SK-N-MC (cell line): ENCODE measurements around the gene NUP214.

ENCODE experiments used
- EZH2 ChIP-seq: fragments of 200-600 bp; sonication (generic); IDR thresholded peaks from one replicate; pipeline ENCODE4 v1.6.1; 2017; ENCODE audit warnings: antibody characterized with exemption
- FOXP2 ChIP-seq: optimal IDR thresholded peaks from 2 replicates; pipeline ENCODE3; 2011; ENCODE audit warnings: mild to moderate bottlenecking, moderate library complexity; ENCODE audit not compliant: insufficient read depth; ENCODE audit errors: extremely low read length, control extremely low read depth
- POLR2AphosphoS5 ChIP-seq: IDR thresholded peaks from 2 replicates; pipeline ENCODE4 v1.6.1; 2012; ENCODE audit warnings: mild to moderate bottlenecking, low read depth, low read length, borderline replicate concordance

DNA sequence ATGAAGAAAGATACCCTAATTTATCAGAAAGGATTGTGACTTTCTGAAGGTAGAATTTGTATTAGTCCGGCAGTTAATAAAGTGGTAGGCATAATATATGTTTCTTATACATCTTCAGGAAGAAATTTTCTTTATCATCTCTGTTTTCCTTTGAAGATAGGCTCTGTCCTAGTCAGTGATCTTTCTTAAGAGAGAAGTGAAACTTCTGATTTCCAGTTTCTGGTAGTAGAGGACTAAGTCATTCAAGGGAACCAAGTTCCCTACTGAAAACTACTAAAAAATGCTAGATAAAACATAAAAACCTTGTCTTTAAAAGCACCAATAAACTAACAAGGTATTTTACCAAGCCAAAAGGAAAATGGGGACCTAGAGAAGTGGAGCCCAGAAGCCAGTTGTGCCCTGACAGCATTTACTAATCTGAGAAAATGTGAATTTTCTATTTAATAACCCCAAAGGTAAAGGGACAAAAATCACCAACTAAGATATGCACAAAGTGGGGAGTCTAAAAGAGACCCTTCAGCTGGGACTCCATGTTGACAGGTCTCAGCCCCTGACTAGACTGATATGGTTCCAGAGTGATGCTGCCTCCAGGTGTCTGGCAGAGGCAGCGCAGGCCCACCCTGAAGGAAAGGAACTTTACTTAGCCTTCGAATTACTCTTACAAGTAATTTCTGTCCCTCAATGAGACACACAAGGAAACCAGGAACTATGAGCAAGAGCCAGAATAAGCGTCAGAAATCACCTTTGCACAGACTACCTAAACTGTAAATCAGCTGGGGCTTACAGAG, 78.2 kb downstream of the NUP214 start:
- TF ChIP-seq EZH2 = no peak
- TF ChIP-seq POLR2AphosphoS5 = no peak
- no peak for TF ChIP-seq FOXP2
